Loucy (cell line): Measurements from ENCODE around the gene NECAP2.

ENCODE experiments used
- H2AFZ ChIP-seq: fragments of 200-600 bp; sonication (generic); 2 replicates; pipeline ENCODE4 v1.6.0; 2016; ENCODE audit warnings: antibody characterized with exemption, mild to moderate bottlenecking, low read length, moderate library complexity
- H3F3A ChIP-seq: fragments of 200-600 bp; 2 replicates; pipeline ENCODE4 v1.6.0; 2016; ENCODE audit warnings: antibody characterized with exemption, low read depth, mild to moderate bottlenecking
- H3K27me3 ChIP-seq: fragments of 200-600 bp; sonication (generic); 2 replicates; pipeline ENCODE4 v1.6.1; 2014; ENCODE audit warnings: low read length, mild to moderate bottlenecking; ENCODE audit not compliant: insufficient read depth, poor library complexity, severe bottlenecking
- H3K36me3 ChIP-seq: fragments of 200-600 bp; sonication (generic); 2 replicates; pipeline ENCODE4 v1.6.1; 2016; ENCODE audit warnings: low read length; ENCODE audit not compliant: insufficient read depth
- H3K4me1 ChIP-seq: fragments of 200-600 bp; sonication (generic); 2 replicates; pipeline ENCODE4 v1.5.1; 2014; ENCODE audit warnings: low read length, mild to moderate bottlenecking; ENCODE audit not compliant: insufficient read depth, poor library complexity, severe bottlenecking
- H3K4me2 ChIP-seq: fragments of 200-600 bp; sonication (generic); 2 replicates; pipeline ENCODE4 v1.6.0; 2014; ENCODE audit warnings: antibody characterized with exemption, low read length, low read depth, mild to moderate bottlenecking; ENCODE audit not compliant: poor library complexity, severe bottlenecking
- H3K4me3 ChIP-seq: fragments of 200-600 bp; sonication (generic); 2 replicates; pipeline ENCODE4 v1.5.1; 2014; ENCODE audit warnings: low read length, mild to moderate bottlenecking, mixed read lengths; ENCODE audit not compliant: poor library complexity, severe bottlenecking
- H3K79me2 ChIP-seq: fragments of 200-600 bp; sonication (generic); 2 replicates; pipeline ENCODE4 v1.6.1; 2014; ENCODE audit warnings: low read length; ENCODE audit not compliant: insufficient read depth
- H3K9ac ChIP-seq: fragments of 200-600 bp; sonication (generic); 2 replicates; pipeline ENCODE4 v1.6.0; 2014; ENCODE audit warnings: mild to moderate bottlenecking, low read depth, low read length, moderate library complexity; ENCODE audit not compliant: poor library complexity, severe bottlenecking
- H3K9me2 ChIP-seq: fragments of 200-600 bp; sonication (generic); replicated peaks from 2 replicates; pipeline ENCODE4 v1.6.1; 2016; ENCODE audit warnings: low read depth, low read length, mixed read lengths
- H3K9me3 ChIP-seq: fragments of 200-600 bp; sonication (generic); 2 replicates; pipeline ENCODE4 v1.6.1; 2014; ENCODE audit warnings: mild to moderate bottlenecking, antibody characterized with exemption, low read length, low read depth; ENCODE audit not compliant: insufficient read depth
- H4K20me1 ChIP-seq: fragments of 200-600 bp; sonication (generic); 2 replicates; pipeline ENCODE4 v1.6.0; 2014; ENCODE audit warnings: antibody characterized with exemption, low read length, mild to moderate bottlenecking; ENCODE audit not compliant: insufficient read depth, poor library complexity, severe bottlenecking
- CTCF ChIP-seq: fragments of 200-600 bp; sonication (generic); conservative IDR thresholded peaks from 2 replicates; pipeline ENCODE4 v1.5.1; 2014; ENCODE audit warnings: mild to moderate bottlenecking, antibody characterized with exemption, low read length
- EZH2phosphoT487 ChIP-seq: fragments of 200-600 bp; IDR thresholded peaks from 2 replicates; pipeline ENCODE4 v1.6.1; 2018; ENCODE audit warnings: antibody characterized with exemption, mild to moderate bottlenecking, moderate library complexity, borderline replicate concordance

NECAP2 gene

GRCh38 chr1:16434007-16434406 is 6.5 kb upstream of the NECAP2 start:
- Histone ChIP-seq H3K4me3 (no peak overlapping the region), H3K27me3 (no peaks in the 10 kb centered on the region), H3K36me3 (no peaks in the 10 kb centered on the region), H3K4me2 (no peak overlapping the region), H4K20me1 (no peaks in the 10 kb centered on the region), H3K9me3 (no peaks in the 10 kb centered on the region), H3K4me1 (peaks cover 11% of the 10 kb centered on the region), H3K79me2 (no peaks in the 10 kb centered on the region), H3K9ac (no peak overlapping the region), H3K9me2 (no peaks in the 10 kb centered on the region), H3F3A (no peaks in the 10 kb centered on the region), H2AFZ (no peak overlapping the region)
- TF ChIP-seq CTCF, result no peak
- no peak for TF ChIP-seq EZH2phosphoT487

- TF ChIP-seq CTCF, result no peak
- no peak for TF ChIP-seq EZH2phosphoT487
- H3K79me2 ChIP-seq, result no peaks in the 10 kb centered on the region
Observed at GRCh38 chr1:16434501-16434900, 6.0 kb upstream of the NECAP2 start.

GRCh38 chr1:16436946-16437474 is 3.5 kb upstream of the NECAP2 start, which contains the start of gene SPATA21:
SPATA21 (minus strand) TSS chr1:16437424; CDS start chr1:16431371, 6,053 bp downstream.
- H3K9me3 ChIP-seq, result no peaks in the 10 kb centered on the region

More at GRCh38 chr1:16434501-16434900, 6.0 kb upstream of the NECAP2 start:
- Histone ChIP-seq H3K9me3 (no peaks in the 10 kb centered on the region), H4K20me1 (no peaks in the 10 kb centered on the region), H3F3A (no peaks in the 10 kb centered on the region), H3K9me2 (no peaks in the 10 kb centered on the region), H3K27me3 (no peaks in the 10 kb centered on the region), H3K4me1 (peaks cover 11% of the 10 kb centered on the region), H3K9ac (no peak overlapping the region), H3K4me3 (no peak overlapping the region), H3K4me2 (no peak overlapping the region), H2AFZ (no peak overlapping the region), H3K36me3 (no peaks in the 10 kb centered on the region)

More at GRCh38 chr1:16436946-16437474, 3.5 kb upstream of the NECAP2 start, which contains the start of gene SPATA21:
- peaks cover 11% of the 10 kb centered on the region for H4K20me1 ChIP-seq
- H3K27me3 ChIP-seq, result no peaks in the 10 kb centered on the region
- H3K36me3 ChIP-seq, result no peaks in the 10 kb centered on the region
- H3K9ac ChIP-seq, result no peak within 1 kb of the TSS
- H2AFZ ChIP-seq, result no peak within 1 kb of the TSS
- H3K79me2 ChIP-seq, result peaks cover 15% of the 10 kb centered on the region
- H3K9me2 ChIP-seq, result no peaks in the 10 kb centered on the region
- H3K4me2 ChIP-seq, result no peak within 1 kb of the TSS
- H3K4me1 ChIP-seq, result peaks cover 17% of the 10 kb centered on the region
- TF ChIP-seq CTCF, result no peak
- TF ChIP-seq EZH2phosphoT487, result no peak
- no peak within 1 kb of the TSS for H3K4me3 ChIP-seq
- no peaks in the 10 kb centered on the region for H3F3A ChIP-seq
